Skin of body (tissue), 2 donors: ENCODE results near the gene E4F1. TPM values are rescaled to one million over a fixed set of nuclear protein-coding genes. Genes with fewer than 3 reads are reported as not detected.

Source experiments
- DNase-seq: peaks from one replicate; lab custom pipeline; 2025; lab: John Stamatoyannopoulos, UW
- total RNA-seq: library from RNA; depleted of rRNA; stranded (reverse); fragments of >200 nt; gene quantifications from one replicate; pipeline ENCODE4 v1.2.3, GENCODE V29; 2014

E4F1 gene
- 23.2 TPM for total RNA-seq

DNA sequence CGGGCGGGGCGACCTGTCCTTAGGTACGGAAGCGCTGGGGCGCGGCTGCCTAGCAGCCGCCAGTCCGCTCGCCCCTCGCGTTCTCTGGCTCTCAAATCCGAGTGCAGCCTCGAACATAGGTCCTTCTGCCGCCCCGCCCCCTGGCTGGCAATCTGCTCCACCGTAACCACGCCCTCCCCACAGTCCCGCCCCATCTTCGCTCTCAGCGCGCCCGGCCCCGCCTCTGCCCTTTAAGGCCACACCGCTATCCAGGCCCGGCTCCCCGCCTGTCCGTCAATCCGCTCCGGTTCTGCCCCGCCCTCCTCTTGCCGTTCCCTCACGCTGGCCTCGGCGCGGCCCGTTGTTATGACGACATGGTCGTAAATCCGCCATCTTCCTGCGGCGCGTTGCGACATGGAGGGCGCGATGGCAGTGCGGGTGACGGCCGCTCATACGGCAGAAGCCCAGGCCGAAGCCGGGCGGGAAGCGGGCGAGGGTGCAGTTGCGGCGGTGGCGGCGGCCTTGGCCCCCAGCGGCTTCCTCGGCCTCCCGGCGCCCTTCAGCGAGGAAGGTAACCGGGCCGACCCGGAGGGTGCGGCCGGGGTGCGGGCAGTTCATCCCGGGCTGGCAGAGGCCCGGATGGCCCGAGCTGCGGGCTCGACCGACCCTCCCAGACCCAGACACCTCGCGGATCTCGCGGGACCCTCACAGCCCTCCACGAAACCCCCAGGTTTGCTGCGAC is at the start of gene E4F1:
TSS of gene E4F1 (plus strand) at position 371 of the 721 bp plus-strand sequence. CDS start at position 394, 23 bp downstream.
- DNase-seq = peak; percentile 99

DNA sequence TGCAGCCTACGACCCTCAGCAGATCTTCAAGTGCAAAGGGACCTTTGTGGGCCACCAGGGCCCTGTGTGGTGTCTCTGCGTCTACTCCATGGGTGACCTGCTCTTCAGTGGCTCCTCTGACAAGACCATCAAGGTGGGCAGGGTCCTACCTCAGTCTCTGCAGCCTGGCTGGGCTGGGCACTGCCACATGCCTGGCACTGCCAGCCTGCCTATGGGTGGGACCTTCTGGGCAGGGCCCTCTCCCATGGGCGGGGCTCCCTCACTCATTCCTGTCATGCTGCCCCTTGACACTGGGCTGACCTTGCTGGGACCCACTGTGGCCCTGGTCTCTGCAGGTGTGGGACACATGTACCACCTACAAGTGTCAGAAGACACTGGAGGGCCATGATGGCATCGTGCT is 49.5 kb upstream of the E4F1 start:
- no peak for DNase-seq

- no peak for DNase-seq
These were observed 48.8 kb upstream of the E4F1 start for GRCh38 chr16:2174396-2175131.

DNA sequence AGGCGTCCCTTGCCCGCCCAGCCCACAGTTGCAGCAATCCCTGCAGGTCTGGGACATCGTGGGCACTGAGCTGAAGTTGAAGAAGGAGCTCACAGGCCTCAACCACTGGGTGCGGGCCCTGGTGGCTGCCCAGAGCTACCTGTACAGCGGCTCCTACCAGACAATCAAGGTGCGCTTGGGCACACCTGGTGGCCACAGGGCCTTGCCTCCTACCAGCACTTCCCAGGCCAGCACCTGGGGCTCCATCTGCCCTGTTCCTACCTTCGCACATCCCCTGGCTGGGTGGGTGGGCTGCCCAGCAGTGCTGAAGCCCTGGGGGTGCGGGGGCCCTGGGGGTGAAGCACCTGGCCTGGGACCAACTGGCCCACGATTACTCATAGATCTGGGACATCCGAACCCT is 47.9 kb upstream of the E4F1 start:
- no peak for DNase-seq

DNA sequence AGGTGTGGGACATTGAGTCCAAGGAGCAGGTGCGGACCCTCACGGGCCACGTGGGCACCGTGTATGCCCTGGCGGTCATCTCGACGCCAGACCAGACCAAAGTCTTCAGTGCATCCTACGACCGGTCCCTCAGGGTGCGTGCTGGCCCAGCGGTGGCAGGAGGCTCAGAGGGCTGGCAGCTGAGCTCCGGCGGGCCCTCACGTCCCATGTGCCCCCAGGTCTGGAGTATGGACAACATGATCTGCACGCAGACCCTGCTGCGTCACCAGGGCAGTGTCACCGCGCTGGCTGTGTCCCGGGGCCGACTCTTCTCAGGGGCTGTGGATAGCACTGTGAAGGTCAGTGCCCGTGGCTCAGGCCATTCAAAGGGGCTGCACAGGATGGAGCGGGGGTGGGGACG is 47.3 kb upstream of the E4F1 start:
- no peak for DNase-seq

DNA sequence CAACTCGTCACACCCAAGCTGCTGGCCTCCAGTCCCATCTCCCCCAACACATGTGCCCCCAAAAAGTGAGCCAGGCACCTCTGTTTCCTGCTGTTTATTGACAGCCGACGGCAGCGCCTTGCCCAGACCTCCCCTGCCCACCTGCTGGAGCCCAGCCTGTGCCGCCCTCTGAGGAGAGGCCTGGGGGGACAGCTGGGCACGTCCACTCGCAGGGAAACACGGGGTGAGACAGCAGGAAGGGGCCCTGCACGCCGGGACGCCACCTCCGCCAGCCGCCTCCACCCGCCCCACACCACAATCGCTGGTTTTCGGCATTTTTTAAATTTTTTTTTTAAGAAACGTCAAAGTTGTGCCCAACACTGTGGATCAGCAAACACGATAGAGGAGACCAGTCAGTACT is 46.3 kb upstream of the E4F1 start:
- no peak for DNase-seq

GRCh38 chr16:2177561-2177960 is 45.8 kb upstream of the E4F1 start:
- DNase-seq = no peak

DNA sequence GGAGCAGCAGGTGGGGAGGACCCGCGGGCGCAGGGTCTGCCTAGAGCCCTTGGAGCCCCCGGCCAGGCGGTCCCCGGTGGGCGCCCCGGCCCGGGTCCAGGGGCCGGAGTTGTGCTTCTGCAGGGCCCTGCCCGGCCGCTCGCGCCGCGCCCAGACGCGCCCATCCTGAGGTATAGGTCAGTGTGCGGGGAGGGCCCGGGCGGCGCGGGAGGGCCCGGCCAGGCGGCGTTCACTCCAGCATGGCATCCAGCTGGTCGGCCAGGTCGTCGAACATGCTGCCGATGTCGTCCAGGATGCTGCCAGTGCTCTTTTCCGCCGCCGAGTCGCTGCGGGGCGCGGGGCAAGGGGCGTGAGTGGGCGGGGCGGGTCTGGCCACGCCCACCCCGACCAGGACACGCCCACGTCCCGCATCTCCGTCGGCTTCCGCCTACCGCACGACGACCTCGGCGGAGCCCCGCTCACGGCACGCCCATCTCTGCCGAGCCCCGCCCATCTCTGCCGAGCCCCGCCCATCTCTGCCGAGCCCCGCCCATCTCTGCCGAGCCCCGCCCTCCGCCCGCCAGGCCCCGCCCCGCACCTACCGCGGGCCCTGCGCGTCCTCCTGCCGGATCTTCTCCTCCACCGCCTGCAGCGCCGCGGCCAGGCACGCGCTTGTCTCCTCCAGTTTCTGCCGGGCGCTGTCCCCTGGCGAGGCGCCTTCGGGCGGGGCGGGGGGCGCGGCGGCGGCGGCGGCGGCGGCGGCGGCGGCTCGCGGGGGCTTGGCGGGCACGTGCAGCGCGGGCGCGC is 44.9 kb upstream of the E4F1 start:
- no peak for DNase-seq

GRCh38 chr16:2179107-2179501 is 44.3 kb upstream of the E4F1 start:
- DNase-seq = no peak

DNA sequence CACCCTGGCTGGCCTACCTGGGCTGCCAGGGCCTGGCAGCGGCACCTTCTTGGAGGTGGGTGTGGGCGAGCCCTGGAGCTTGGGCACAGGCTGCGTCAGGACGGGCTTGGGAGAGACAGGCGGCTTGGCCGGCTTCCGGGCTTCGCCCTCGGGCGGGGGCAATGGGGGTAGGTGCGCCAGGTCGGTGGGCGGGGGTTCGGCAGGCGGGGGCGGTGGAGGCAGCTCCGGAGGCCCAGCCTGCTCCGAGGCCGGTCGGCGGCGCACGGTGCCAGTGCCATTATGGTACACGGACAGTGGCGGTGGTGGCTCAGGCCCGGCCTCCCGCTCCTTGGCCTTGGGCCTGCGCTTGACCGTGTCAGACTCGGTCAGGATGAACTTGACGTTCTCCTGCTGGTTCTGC is 43.8 kb upstream of the E4F1 start:
- DNase-seq = no peak

- DNase-seq = no peak
These were observed 42.9 kb upstream of the E4F1 start for GRCh38 chr16:2180461-2180860.

DNA sequence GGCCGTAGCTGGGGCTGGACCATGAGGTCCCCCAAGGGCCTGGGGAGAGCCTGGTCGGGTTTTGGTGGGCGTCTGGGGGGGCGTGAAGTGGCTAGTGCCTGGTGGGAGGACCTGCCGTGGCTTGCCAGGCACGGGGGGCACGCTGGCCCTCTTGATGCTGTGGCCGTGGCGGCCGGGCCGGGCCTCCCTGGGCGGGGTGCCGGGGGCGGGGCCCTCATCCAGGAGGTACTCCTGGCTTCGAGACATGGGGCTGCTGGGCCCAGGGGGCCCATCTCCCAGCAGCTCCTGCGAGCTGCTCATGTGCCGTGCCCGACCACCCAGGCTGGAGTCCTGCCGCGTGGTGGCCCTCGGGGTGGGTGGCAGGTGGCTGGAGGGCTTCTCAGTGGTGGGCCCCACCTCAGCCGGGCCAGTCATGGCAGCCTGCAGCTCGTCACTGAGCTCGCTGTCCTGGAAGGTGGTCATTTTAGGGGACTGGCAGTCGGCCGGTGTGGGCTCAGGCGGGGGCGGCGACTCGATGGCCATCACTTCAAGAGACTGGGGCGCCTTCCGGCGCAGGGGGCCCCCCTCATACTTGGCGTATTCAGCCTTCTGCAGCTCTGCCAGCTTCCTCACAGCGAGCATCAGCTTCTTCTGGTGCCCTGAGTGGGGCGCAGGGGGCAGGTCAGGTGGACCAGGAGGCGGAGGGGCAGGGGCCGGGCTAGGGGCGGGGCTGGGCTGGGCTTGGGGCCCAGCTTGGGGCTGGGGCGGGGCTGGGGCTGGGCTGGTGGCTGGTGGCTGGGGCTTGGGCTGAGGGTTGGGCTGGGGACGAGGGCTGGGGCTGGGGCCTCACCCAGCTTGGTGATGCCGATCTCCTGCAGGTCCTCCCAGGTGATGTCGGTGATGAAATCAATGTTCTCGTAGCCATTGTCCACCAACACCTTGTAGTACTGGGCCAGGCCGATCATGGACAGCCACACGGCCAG is 42.1 kb upstream of the E4F1 start:
- no peak for DNase-seq

GRCh38 chr16:2181952-2182351 is 41.4 kb upstream of the E4F1 start:
- DNase-seq = no peak

DNA sequence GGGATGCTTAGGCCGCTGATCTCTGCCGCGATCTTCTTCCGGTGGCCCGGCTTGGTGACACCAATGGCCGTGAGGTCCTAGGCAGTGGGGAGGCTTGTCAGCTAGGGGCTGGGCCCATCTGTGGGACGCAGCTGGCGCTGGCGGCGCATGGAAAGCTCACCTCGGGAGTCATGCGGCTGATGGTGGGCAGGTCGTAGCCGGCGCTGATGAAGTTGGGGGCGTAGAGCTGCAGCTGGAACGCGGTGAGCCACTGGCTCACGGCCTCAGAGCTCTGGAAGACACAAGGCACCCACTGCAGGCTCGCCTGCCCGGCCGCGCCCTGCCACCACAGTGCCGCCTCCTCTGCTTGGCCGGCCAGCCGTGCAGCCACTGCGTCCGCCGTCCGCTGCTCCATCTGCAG is 39.7 kb upstream of the E4F1 start:
- DNase-seq = no peak

GRCh38 chr16:2184346-2184745 is 39.0 kb upstream of the E4F1 start:
- DNase-seq = no peak

DNA sequence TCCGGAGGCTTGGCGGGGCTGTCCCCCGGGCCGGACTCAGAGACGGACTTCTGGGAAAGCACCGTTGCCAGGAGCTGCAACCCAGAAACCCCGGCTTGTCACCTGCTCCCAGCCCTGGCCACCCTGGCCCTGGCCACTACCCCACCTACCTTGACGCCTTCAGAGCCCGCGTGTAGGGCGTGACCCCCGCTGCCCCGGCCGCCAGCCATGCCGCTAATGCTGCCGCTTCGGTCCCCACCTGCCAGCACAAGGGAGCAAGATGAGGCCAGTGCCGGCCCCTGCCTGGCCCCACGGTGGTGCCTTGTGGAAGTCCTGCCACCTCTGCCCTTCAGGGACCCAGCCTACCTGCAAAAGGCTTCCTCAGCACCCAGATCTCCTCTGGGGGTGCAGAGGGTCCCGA is 38.4 kb upstream of the E4F1 start:
- DNase-seq = no peak

- no peak for DNase-seq
These were observed 37.3 kb upstream of the E4F1 start for GRCh38 chr16:2186064-2186463.

DNA sequence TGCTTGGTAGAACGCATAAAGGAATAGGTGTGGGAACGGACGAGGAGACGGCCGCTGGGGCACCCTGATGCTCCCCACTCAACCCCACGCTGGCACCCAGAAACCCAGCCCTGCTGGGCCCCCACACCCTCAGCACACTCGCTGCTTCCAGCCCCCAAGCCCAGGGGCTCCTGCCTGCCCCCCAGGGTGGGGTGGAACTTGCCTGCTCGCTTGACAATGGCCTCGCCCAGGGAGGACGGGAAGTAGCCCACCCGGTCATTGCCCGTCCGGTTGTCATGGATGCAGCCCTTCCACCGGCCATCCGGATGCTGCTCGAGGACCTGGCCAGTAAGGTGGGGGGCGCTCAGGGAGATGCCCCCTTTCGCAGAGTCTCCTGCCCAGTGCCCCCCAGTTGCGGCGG is 36.9 kb upstream of the E4F1 start:
- DNase-seq = no peak

GRCh38 chr16:2187212-2187611 is 36.2 kb upstream of the E4F1 start:
- DNase-seq = no peak

- DNase-seq = no peak
These were observed 35.0 kb upstream of the E4F1 start for GRCh38 chr16:2188395-2188794.

GRCh38 chr16:2189252-2189893 is 34.0 kb upstream of the E4F1 start:
- no peak for DNase-seq
